Fibroblast of lung (primary cell): ENCODE measurements around the gene HNRNPCL1.
"Not testable (repeated sequence)": the region's sequence is repeated elsewhere in the genome, so short reads cannot be mapped to it uniquely, and the experiment has no call there.

ENCODE experiments used
- EZH2 ChIP-seq: IDR thresholded peaks from 2 replicates; pipeline ENCODE4 v1.5.1; 2012; ENCODE audit warnings: low read length, control low read depth, mild to moderate bottlenecking; ENCODE audit errors: missing control alignments
- TF ChIP-seq, protein P1 (sequence below), 2 donors: IDR thresholded peaks in 1 of 2; conservative IDR thresholded peaks in 1 of 2; 1 replicate in 1 of 2; 2 replicates in 1 of 2; pipeline ENCODE4 v1.5.1; 2011 to 2012; ENCODE audit warnings: low read length in 2 of 2, control low read depth in 1 of 2, inconsistent platforms in 1 of 2, low read depth in 1 of 2, mild to moderate bottlenecking in 1 of 2

GRCh38 chr1:12831310-12831709 lies 17.2 kb downstream of the HNRNPCL1 start, which contains the start of gene PRAMEF11:
- TF ChIP-seq, protein P1, sequence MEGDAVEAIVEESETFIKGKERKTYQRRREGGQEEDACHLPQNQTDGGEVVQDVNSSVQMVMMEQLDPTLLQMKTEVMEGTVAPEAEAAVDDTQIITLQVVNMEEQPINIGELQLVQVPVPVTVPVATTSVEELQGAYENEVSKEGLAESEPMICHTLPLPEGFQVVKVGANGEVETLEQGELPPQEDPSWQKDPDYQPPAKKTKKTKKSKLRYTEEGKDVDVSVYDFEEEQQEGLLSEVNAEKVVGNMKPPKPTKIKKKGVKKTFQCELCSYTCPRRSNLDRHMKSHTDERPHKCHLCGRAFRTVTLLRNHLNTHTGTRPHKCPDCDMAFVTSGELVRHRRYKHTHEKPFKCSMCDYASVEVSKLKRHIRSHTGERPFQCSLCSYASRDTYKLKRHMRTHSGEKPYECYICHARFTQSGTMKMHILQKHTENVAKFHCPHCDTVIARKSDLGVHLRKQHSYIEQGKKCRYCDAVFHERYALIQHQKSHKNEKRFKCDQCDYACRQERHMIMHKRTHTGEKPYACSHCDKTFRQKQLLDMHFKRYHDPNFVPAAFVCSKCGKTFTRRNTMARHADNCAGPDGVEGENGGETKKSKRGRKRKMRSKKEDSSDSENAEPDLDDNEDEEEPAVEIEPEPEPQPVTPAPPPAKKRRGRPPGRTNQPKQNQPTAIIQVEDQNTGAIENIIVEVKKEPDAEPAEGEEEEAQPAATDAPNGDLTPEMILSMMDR (conservative IDR thresholded peaks at IDR 0.05 in 1 of 2, IDR thresholded peaks at IDR 0.05 in 1 of 2; ENCODE audit: low read depth in 1 of 2, low read length in 2 of 2): not testable (repeated sequence)
- TF ChIP-seq EZH2: not testable (repeated sequence)
